Adipocyte (in vitro differentiated cells): Measurements from ENCODE around the gene TRPV6.

ENCODE experiments used
- DNase-seq: peaks from one replicate; pipeline ENCODE4 v3.0.0-alpha.2; 2015; ENCODE audit warnings: low read depth
- H3K27me3 ChIP-seq: replicated peaks from 2 replicates; pipeline ENCODE4 v1.7.0; 2013; ENCODE audit warnings: mild to moderate bottlenecking, low read length, moderate library complexity; ENCODE audit not compliant: control insufficient read depth, insufficient read depth
- H3K36me3 ChIP-seq: 2 replicates; pipeline ENCODE4 v1.7.0; 2013; ENCODE audit warnings: low read length, mild to moderate bottlenecking, moderate library complexity; ENCODE audit not compliant: control insufficient read depth, insufficient read depth, severe bottlenecking
- H3K4me1 ChIP-seq: 2 replicates; pipeline ENCODE4 v1.7.0; 2013; ENCODE audit warnings: mild to moderate bottlenecking, low read length, moderate library complexity; ENCODE audit not compliant: control insufficient read depth, insufficient read depth
- H3K4me3 ChIP-seq: 2 replicates; pipeline ENCODE4 v1.7.0; 2013; ENCODE audit warnings: mild to moderate bottlenecking, low read length, moderate library complexity
- H3K9ac ChIP-seq: 2 replicates; pipeline ENCODE4 v1.7.0; 2013; ENCODE audit warnings: mild to moderate bottlenecking, low read length, moderate library complexity
- H3K9me3 ChIP-seq: 2 replicates; pipeline ENCODE4 v1.7.0; 2013; ENCODE audit warnings: mild to moderate bottlenecking, low read length, moderate library complexity; ENCODE audit not compliant: control insufficient read depth

The TRPV6 gene

GRCh38 chr7:142906643-142907042 lies 21.1 kb upstream of the TRPV6 start:
- H3K9me3 ChIP-seq, result peaks cover 21% of the 10 kb centered on the region
- no peak overlapping the region for H3K9ac ChIP-seq
- H3K4me3 ChIP-seq, result no peak overlapping the region
- no peaks in the 10 kb centered on the region for H3K4me1 ChIP-seq
- no peaks in the 10 kb centered on the region for H3K36me3 ChIP-seq
- no peak for DNase-seq
- H3K27me3 ChIP-seq, result peaks cover 21% of the 10 kb centered on the region

GRCh38 chr7:142905759-142906158 lies 20.2 kb upstream of the TRPV6 start:
- Histone ChIP-seq H3K4me1 (no peaks in the 10 kb centered on the region), H3K27me3 (peaks cover 13% of the 10 kb centered on the region), H3K9ac (no peak overlapping the region), H3K9me3 (peaks cover 21% of the 10 kb centered on the region), H3K4me3 (no peak overlapping the region), H3K36me3 (no peaks in the 10 kb centered on the region)
- DNase-seq, result no peak

- Histone ChIP-seq H3K4me1 (no peaks in the 10 kb centered on the region), H3K4me3 (no peak overlapping the region), H3K36me3 (no peaks in the 10 kb centered on the region), H3K9me3 (peaks cover 21% of the 10 kb centered on the region), H3K9ac (no peak overlapping the region), H3K27me3 (peaks cover 15% of the 10 kb centered on the region)
- DNase-seq, result no peak
Measured at GRCh38 chr7:142904128-142904527, 18.6 kb upstream of the TRPV6 start.

GRCh38 chr7:142901426-142902259 lies 16.1 kb upstream of the TRPV6 start:
- Histone ChIP-seq H3K9me3 (peaks cover 21% of the 10 kb centered on the region), H3K4me3 (no peak overlapping the region), H3K9ac (no peak overlapping the region), H3K4me1 (no peaks in the 10 kb centered on the region), H3K36me3 (no peaks in the 10 kb centered on the region), H3K27me3 (peaks cover 14% of the 10 kb centered on the region)
- no peak for DNase-seq

- Histone ChIP-seq H3K27me3 (peaks cover 20% of the 10 kb centered on the region), H3K9me3 (peaks cover 10% of the 10 kb centered on the region), H3K9ac (no peak overlapping the region), H3K4me1 (no peaks in the 10 kb centered on the region), H3K36me3 (no peaks in the 10 kb centered on the region), H3K4me3 (no peak overlapping the region)
- DNase-seq, result no peak
Measured at GRCh38 chr7:142899661-142900060, 14.1 kb upstream of the TRPV6 start.

GRCh38 chr7:142898377-142899170 lies 13.0 kb upstream of the TRPV6 start:
- Histone ChIP-seq H3K9me3 (no peaks in the 10 kb centered on the region), H3K9ac (no peak overlapping the region), H3K36me3 (no peaks in the 10 kb centered on the region), H3K27me3 (peaks cover 28% of the 10 kb centered on the region), H3K4me1 (no peaks in the 10 kb centered on the region), H3K4me3 (no peak overlapping the region)
- no peak for DNase-seq

GRCh38 chr7:142897691-142898090 lies 12.1 kb upstream of the TRPV6 start:
- Histone ChIP-seq H3K9me3 (no peaks in the 10 kb centered on the region), H3K9ac (no peak overlapping the region), H3K4me3 (no peak overlapping the region), H3K4me1 (no peaks in the 10 kb centered on the region), H3K27me3 (peaks cover 32% of the 10 kb centered on the region), H3K36me3 (no peaks in the 10 kb centered on the region)
- no peak for DNase-seq

GRCh38 chr7:142896741-142897379 lies 11.3 kb upstream of the TRPV6 start:
- no peaks in the 10 kb centered on the region for H3K36me3 ChIP-seq
- H3K4me3 ChIP-seq, result no peak overlapping the region
- H3K27me3 ChIP-seq, result peaks cover 37% of the 10 kb centered on the region
- H3K9me3 ChIP-seq, result no peaks in the 10 kb centered on the region
- no peak for DNase-seq
- no peaks in the 10 kb centered on the region for H3K4me1 ChIP-seq
- H3K9ac ChIP-seq, result no peak overlapping the region

GRCh38 chr7:142896151-142896550 lies 10.6 kb upstream of the TRPV6 start:
- Histone ChIP-seq H3K9me3 (no peaks in the 10 kb centered on the region), H3K36me3 (no peaks in the 10 kb centered on the region), H3K27me3 (peaks cover 38% of the 10 kb centered on the region), H3K9ac (no peak overlapping the region), H3K4me3 (no peak overlapping the region), H3K4me1 (no peaks in the 10 kb centered on the region)
- no peak for DNase-seq

GRCh38 chr7:142894985-142895593 lies 9.5 kb upstream of the TRPV6 start:
- H3K27me3 ChIP-seq, result peaks cover 34% of the 10 kb centered on the region
- no peak overlapping the region for H3K9ac ChIP-seq
- H3K36me3 ChIP-seq, result no peaks in the 10 kb centered on the region
- no peak for DNase-seq
- no peaks in the 10 kb centered on the region for H3K9me3 ChIP-seq
- H3K4me3 ChIP-seq, result no peak overlapping the region
- no peaks in the 10 kb centered on the region for H3K4me1 ChIP-seq
